A549 (cell line): ENCODE measurements around the gene TMIGD2. TPM values are rescaled to one million over a fixed set of nuclear protein-coding genes. Genes with fewer than 3 reads are reported as not detected.
A peak's percentile ranks its signal among the peaks of the same experiment; 100 is the strongest.

Experiments used
- ATAC-seq, 2 experiments: fragments of 200-7000 bp in 1 of 2; fragments of >200 bp in 1 of 2; cut with Nextera tagmentation in 1 of 2; cut with Tn5 transposase in 1 of 2; 3 replicates each; pipeline versions ENCODE4 v1.8.0 to v1.9.1; 2018 to 2020; ENCODE audit warnings: mild to moderate bottlenecking in 1 of 2, moderate library complexity in 1 of 2
- CTCF ChIA-PET: fragments of 300-600 bp; sonication (Branson Sonifier 250); formaldehyde crosslinking; extraction: SDS; loops from one replicate; lab custom pipeline; 2021; ENCODE audit warnings: antibody characterized with exemption, inconsistent platforms; lab: Yijun Ruan, JAX
- POLR2A ChIA-PET: fragments of 350-600 bp; formaldehyde crosslinking; extraction: SDS; loops from one replicate; lab custom pipeline; 2021; ENCODE audit warnings: antibody characterized with exemption, inconsistent platforms; lab: Yijun Ruan, JAX
- DNase-seq, 2 experiments: peaks; one replicate each; pipeline versions ENCODE4 v3.0.0 to v3.0.0-alpha.2; 2011 to 2016; ENCODE audit warnings: low read depth in 1 of 2, low spot score in 1 of 2
- FAIRE-seq: peaks from 2 replicates; lab custom pipeline; 2011; peaks lifted over from hg19 to GRCh38; lab: Jason Lieb, UNC
- H3K27ac ChIP-seq, 2 experiments: fragments of >200 bp; sonication (Bioruptor Twin); formaldehyde crosslinking; 3 replicates each; pipeline ENCODE4 v1.5.1; 2016 to 2017
- H3K4me1 ChIP-seq: fragments of >200 bp; sonication (Bioruptor Twin); formaldehyde crosslinking; 3 replicates; pipeline ENCODE4 v1.6.1; 2016
- H3K4me2 ChIP-seq: fragments of >200 bp; sonication (Bioruptor Twin); formaldehyde crosslinking; 3 replicates; pipeline ENCODE4 v1.6.1; 2016
- H3K4me3 ChIP-seq: fragments of >200 bp; sonication (Bioruptor Twin); formaldehyde crosslinking; 3 replicates; pipeline ENCODE4 v1.5.1; 2016
- H3K9me3 ChIP-seq: fragments of >200 bp; sonication (Bioruptor Twin); formaldehyde crosslinking; 3 replicates; pipeline ENCODE4 v1.6.1; 2016
- ATOH8 ChIP-seq: fragments of 250-450 bp; sonication (Bioruptor Pico); IDR thresholded peaks from 2 replicates; pipeline ENCODE4 v1.5.0; 2020; ENCODE audit warnings: low read depth, mild to moderate bottlenecking, moderate library complexity
- BHLHE40 ChIP-seq: IDR thresholded peaks from 2 replicates; pipeline ENCODE4 v1.6.1; 2012; ENCODE audit warnings: low read depth, low read length, inconsistent platforms
- CBX2 ChIP-seq: fragments of 200-600 bp; sonication (generic); IDR thresholded peaks from 2 replicates; pipeline ENCODE4 v1.6.1; 2016; ENCODE audit warnings: low read depth, mild to moderate bottlenecking, borderline replicate concordance
- CTCF ChIP-seq: fragments of >200 bp; sonication (Bioruptor Twin); formaldehyde crosslinking; IDR thresholded peaks from 3 replicates; pipeline ENCODE4 v1.5.1; 2016
- EHF ChIP-seq: fragments of 250-450 bp; sonication (Bioruptor Pico); IDR thresholded peaks from 2 replicates; pipeline ENCODE4 v1.5.0; 2020; ENCODE audit warnings: mild to moderate bottlenecking
- EHMT2 ChIP-seq: fragments of 200-600 bp; sonication (generic); IDR thresholded peaks from 2 replicates; pipeline ENCODE4 v1.6.1; 2016; ENCODE audit warnings: antibody characterized with exemption, low read depth, mild to moderate bottlenecking, moderate library complexity
- EP300 ChIP-seq, 2 experiments: fragments of >200 bp; sonication (Bioruptor Twin); formaldehyde crosslinking; IDR thresholded peaks; 2 replicates in 1 of 2; 3 replicates in 1 of 2; pipeline ENCODE4 v1.6.1; 2016 to 2017
- ESRRA ChIP-seq: fragments of 150-350 bp; IDR thresholded peaks from 2 replicates; pipeline ENCODE4 v1.6.1; 2014; ENCODE audit warnings: mild to moderate bottlenecking, low read length, borderline replicate concordance
- HES2 ChIP-seq: fragments of >200 bp; sonication (Bioruptor Twin); formaldehyde crosslinking; IDR thresholded peaks from 2 replicates; pipeline ENCODE4 v1.6.1; 2016
- HOXA7 ChIP-seq: fragments of 250-450 bp; sonication (Bioruptor Pico); IDR thresholded peaks from 2 replicates; pipeline ENCODE4 v1.5.0; 2020; ENCODE audit warnings: mild to moderate bottlenecking, moderate library complexity
- HOXB13 ChIP-seq: fragments of 250-450 bp; sonication (Bioruptor Pico); IDR thresholded peaks from 2 replicates; pipeline ENCODE4 v1.5.0; 2020; ENCODE audit warnings: low read depth, mild to moderate bottlenecking, moderate library complexity
- JUN ChIP-seq, 2 experiments: fragments of >200 bp; sonication (Bioruptor Twin); formaldehyde crosslinking; IDR thresholded peaks; 2 replicates in 1 of 2; 3 replicates in 1 of 2; pipeline ENCODE4 v1.6.1; 2016 to 2017
- JUNB ChIP-seq: fragments of >200 bp; sonication (Bioruptor Twin); formaldehyde crosslinking; IDR thresholded peaks from 2 replicates; pipeline ENCODE4 v1.6.1; 2016
- MAFK ChIP-seq: fragments of 450-650 bp; IDR thresholded peaks from 2 replicates; pipeline ENCODE4 v1.6.1; 2014; ENCODE audit not compliant: partially characterized antibody
- MAX ChIP-seq: IDR thresholded peaks from 2 replicates; pipeline ENCODE4 v1.6.1; 2012
- MAZ ChIP-seq: fragments of 150-350 bp; IDR thresholded peaks from 2 replicates; pipeline ENCODE4 v1.6.1; 2014; ENCODE audit warnings: antibody characterized with exemption, low read depth, low read length, borderline replicate concordance
- PBX3 ChIP-seq: IDR thresholded peaks from 2 replicates; pipeline ENCODE4 v1.6.1; 2012
- POLR2A ChIP-seq: IDR thresholded peaks from 2 replicates; pipeline ENCODE4 v1.6.1; 2012; ENCODE audit warnings: mild to moderate bottlenecking, low read length
- RARB ChIP-seq: fragments of 250-450 bp; sonication (Bioruptor Pico); IDR thresholded peaks from 2 replicates; pipeline ENCODE4 v1.8.0; 2021; ENCODE audit warnings: mild to moderate bottlenecking, moderate library complexity
- REST ChIP-seq: fragments of 200-600 bp; sonication (generic); IDR thresholded peaks from 2 replicates; pipeline ENCODE4 v1.6.1; 2016; ENCODE audit warnings: antibody characterized with exemption, mild to moderate bottlenecking, moderate library complexity
- RFX5 ChIP-seq: fragments of 450-650 bp; IDR thresholded peaks from 2 replicates; pipeline ENCODE4 v1.7.1; 2014; ENCODE audit warnings: antibody characterized with exemption, mild to moderate bottlenecking, moderate library complexity
- RNF2 ChIP-seq: fragments of 200-600 bp; sonication (generic); IDR thresholded peaks from 2 replicates; pipeline ENCODE4 v1.6.1; 2016; ENCODE audit warnings: low read depth, mild to moderate bottlenecking, antibody characterized with exemption, moderate library complexity, borderline replicate concordance
- TFCP2L1 ChIP-seq: fragments of 250-450 bp; sonication (Bioruptor Pico); IDR thresholded peaks from 2 replicates; pipeline ENCODE4 v1.5.0; 2021; ENCODE audit warnings: mild to moderate bottlenecking
- TP53 ChIP-seq: fragments of 250-450 bp; sonication (Bioruptor Pico); IDR thresholded peaks from 2 replicates; pipeline ENCODE4 v1.5.0; 2021; ENCODE audit warnings: mild to moderate bottlenecking, moderate library complexity
- ZFP36 ChIP-seq: fragments of 450-650 bp; IDR thresholded peaks from 2 replicates; pipeline ENCODE4 v1.6.1; 2014; ENCODE audit warnings: borderline replicate concordance; ENCODE audit not compliant: partially characterized antibody
- ZNF302 ChIP-seq: fragments of 250-450 bp; sonication (Bioruptor Pico); IDR thresholded peaks from 2 replicates; pipeline ENCODE4 v1.9.0; 2021; ENCODE audit warnings: inconsistent platforms, mild to moderate bottlenecking, moderate library complexity
- WGBS: methylation state at CpG from one replicate; pipeline ENCODE4 v1.1.6; 2017; ENCODE audit errors: missing lambda C conversion rate; 5-methylcytosine and 5-hydroxymethylcytosine counted together
- polyA plus RNA-seq, 4 experiments: library from polyadenylated mRNA; depleted of rRNA in 3 of 4; stranded (reverse); fragments of >200 nt; fragmentation: RNase III in 1 of 4; extraction: RNeasy Plus Mini Kit Qiagen cat#74134 plus additional on column Dnase treatment in 1 of 4; gene quantifications; 2 replicates in 3 of 4; 3 replicates in 1 of 4; pipeline ENCODE4 v1.2.3, GENCODE V29; 2011 to 2017

TMIGD2 gene
- polyA plus RNA-seq, 2 of the 4 experiments (the other 2 are of a cell fraction) = not detected

- DNase-seq (peak in 1 of 2 experiments; percentile 66), ATAC-seq (peak; percentile 75 to 83), FAIRE-seq (no peak)
- no peak overlapping the region for H3K4me3 ChIP-seq
- ChIA-PET CTCF (interaction anchor here (0.6 to 2.3 kb wide), 4 partner anchors 17 to 112 kb away, joined by 3 to 8 read pairs (median 5); no protein-coding TSS in a partner anchor), POLR2A (interaction anchor here (0.6 to 1.3 kb wide), 2 partner anchors 9 to 20 kb away, joined by 3 to 4 read pairs; partner anchors contain the start of gene MPND)
- no peak for TF ChIP-seq HOXB13 (CRISPR knock-in tag)
- no peak for TF ChIP-seq ZNF302 (CRISPR knock-in tag)
- TF ChIP-seq TP53 (CRISPR knock-in tag) = no peak
- TF ChIP-seq MAFK = no peak
- TF ChIP-seq ZFP36 = no peak
- no peak for TF ChIP-seq ESRRA
- no peak for TF ChIP-seq RNF2
- TF ChIP-seq TFCP2L1 (CRISPR knock-in tag) = no peak
- TF ChIP-seq HES2 = no peak
- no peak for TF ChIP-seq ATOH8 (CRISPR knock-in tag)
- TF ChIP-seq CTCF = no peak
- no peak for TF ChIP-seq PBX3
- TF ChIP-seq BHLHE40 = no peak
- TF ChIP-seq HOXA7 (CRISPR knock-in tag) = no peak
- no peak for TF ChIP-seq MAZ
- TF ChIP-seq JUN (IDR thresholded peaks at IDR 0.05) = no peak
- no peak for TF ChIP-seq POLR2A
- TF ChIP-seq MAX = no peak
- TF ChIP-seq JUNB = no peak
- no peak for TF ChIP-seq EHF (CRISPR knock-in tag)
- H3K4me2 ChIP-seq = no peak overlapping the region
- no peak overlapping the region for H3K27ac ChIP-seq
- H3K9me3 ChIP-seq = no peaks in the 10 kb centered on the region; the same call in 2 of the 3 replicates
- H3K4me1 ChIP-seq = no peaks in the 10 kb centered on the region
- 100% methylated on average over 2 of the region's 37 CpGs for WGBS
Observed at GRCh38 chr19:4322942-4323665, 20.9 kb upstream of the TMIGD2 start.

GRCh38 chr19:4320419-4320818 is 18.2 kb upstream of the TMIGD2 start:
- FAIRE-seq = no peak
- POLR2A ChIA-PET = no interaction called here
- CTCF ChIA-PET = no interaction called here

More at GRCh38 chr19:4320419-4320818, 18.2 kb upstream of the TMIGD2 start:
- DNase-seq (no peak), ATAC-seq (no peak)
- WGBS = 66% methylated on average over 2 of the region's 2 CpGs
- Histone ChIP-seq H3K4me3 (no peak overlapping the region), H3K9me3 (no peaks in the 10 kb centered on the region; the same call in 2 of the 3 replicates), H3K4me2 (no peak overlapping the region), H3K27ac (no peak overlapping the region), H3K4me1 (no peaks in the 10 kb centered on the region)
- TF ChIP-seq CBX2 = no peak
- TF ChIP-seq EP300 (IDR thresholded peaks at IDR 0.05) = no peak
- no peak for TF ChIP-seq RFX5
- TF ChIP-seq EHMT2 = no peak
- TF ChIP-seq RARB = no peak
- TF ChIP-seq REST = no peak
- no peak for TF ChIP-seq TP53 (CRISPR knock-in tag)
